NCI-H1092 (cell line): ENCODE results near the gene ZBED5.
"Not testable (repeated sequence)": the region's sequence is repeated elsewhere in the genome, so short reads cannot be mapped to it uniquely, and the experiment has no call there.

ENCODE experiments used
- DNase-seq: peaks from one replicate; lab custom pipeline; 2025; lab: John Stamatoyannopoulos, UW

Gene ZBED5

DNA sequence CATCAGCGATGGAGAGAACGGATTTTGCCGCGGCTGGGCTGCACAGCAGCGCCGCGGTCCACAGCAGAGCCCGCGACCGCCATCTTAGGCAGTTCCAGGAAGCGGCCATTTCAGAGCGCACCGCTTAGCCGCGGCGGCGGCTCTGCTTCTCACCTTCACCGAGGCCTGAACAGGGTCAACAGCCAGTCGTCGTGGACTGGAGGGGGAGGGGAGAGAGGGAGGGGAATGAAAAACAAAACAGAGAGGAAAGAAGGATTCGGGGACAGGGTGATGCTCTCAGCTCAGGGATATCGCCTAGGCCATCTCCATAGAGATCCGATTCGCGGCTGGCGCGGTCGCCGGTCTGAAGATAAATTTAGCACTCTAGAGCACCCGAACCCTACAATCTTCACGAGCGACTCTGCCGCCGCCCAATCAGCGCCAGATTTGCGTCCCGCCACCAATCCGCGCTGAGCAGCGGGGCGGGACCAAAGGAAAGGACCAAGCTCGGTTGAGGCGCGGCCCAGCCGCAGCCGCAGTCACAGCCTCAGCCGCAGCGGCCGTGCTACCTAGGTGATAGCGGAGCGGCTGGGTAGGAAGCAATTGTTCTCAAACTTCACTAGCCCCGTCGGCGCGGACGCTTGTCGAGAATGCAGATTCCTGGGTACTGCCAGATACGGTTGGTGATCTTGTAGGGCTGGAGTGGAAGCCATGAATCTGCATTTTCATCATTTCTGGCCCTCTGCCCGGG is at the start of gene ZBED5:
TSS of gene ZBED5 (minus strand) at position 345 of the 730 bp plus-strand sequence. CDS start 3,108 bp downstream, outside the sequence.
- peak; percentile 98 for DNase-seq

DNA sequence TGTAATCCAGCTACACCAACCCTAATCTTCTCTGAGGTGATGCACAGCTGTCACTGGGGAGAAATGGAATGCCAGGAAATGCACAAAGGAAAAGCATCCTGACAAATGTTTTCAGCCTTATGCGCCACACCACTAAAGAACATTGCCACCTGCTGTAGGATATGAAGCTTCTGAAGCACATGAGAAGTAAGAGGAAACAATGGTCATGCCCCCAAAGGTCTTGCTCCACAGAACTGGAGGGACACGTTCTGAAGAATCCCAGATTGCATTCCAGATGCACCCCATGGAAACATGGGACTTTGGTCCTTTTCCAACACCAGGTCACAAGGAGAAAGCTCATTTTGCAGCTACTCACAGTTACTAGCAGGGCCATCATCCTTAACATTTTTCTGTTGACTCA is 48.7 kb upstream of the ZBED5 start:
- no peak for DNase-seq

- no peak for DNase-seq
Observed at GRCh38 chr11:10902301-10903063, 44.6 kb upstream of the ZBED5 start.

DNA sequence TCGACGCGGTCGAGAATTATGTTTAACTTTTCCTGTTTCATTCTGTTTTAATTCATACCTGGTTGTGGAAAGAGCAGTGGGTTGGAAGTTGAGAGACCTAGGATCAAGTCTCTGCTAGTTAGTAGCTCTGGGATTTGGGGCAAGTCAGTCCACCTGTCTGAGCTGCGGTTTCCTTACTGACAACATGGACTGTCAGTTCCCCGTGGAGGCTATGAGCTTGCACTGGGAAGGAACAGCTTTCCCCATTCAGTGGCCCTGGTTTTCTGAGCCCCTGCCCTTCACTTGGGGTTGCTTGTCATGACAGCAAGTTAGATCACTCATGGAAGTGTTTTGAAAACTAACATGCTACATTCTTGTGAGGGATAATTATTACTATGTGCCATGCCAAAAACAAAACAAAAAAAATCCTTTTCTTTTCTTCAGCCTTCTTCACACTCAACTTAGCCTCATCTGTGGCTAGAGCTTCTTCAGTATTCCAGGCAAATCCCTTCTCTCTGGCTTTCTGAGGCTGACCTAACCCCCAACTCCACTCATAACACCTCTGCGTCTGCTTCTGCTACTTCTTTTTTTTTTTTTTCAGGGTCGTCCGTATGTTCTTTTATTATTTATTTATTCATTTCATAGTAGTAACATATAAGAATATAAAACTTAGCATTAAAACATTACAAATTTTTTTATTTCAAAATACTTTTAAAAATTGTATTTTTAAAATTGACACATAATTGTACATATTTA is 43.0 kb upstream of the ZBED5 start:
- no peak for DNase-seq

- no peak for DNase-seq
Observed at GRCh38 chr11:10899121-10899830, 41.4 kb upstream of the ZBED5 start.

DNA sequence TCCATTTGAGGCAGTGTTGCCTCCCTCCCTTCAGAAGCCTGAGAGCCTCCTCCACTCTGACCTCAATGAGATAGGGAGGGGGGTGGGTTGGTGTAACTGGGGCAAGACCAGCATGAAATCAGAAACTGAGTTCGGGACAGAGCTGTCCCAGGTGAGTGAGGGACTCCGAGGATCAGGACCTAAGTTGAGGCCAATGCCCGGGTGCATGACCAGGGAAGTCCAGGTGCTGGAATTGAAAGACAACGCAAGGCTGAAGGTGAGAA is 40.8 kb upstream of the ZBED5 start:
- DNase-seq: no peak

GRCh38 chr11:10898003-10898762 is 40.3 kb upstream of the ZBED5 start:
- DNase-seq: no peak

DNA sequence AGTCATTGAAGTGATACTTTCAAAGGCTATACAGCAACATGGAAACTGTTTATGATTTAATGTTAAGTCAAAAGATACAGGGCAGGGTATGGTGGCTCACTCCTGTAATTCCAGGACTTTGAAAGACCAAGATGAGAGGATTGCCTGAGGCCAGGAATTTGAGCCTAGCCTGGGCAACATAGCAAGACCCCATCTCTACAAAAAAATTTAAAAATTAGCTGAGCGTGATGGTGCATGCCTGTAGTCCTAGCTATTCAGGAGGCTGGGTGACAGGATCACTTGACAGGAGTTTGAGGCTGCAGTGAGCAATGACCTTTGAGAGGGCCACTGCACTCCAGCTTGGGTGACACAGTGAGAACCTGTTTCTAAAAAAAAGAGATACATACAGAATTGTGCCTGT is 39.3 kb upstream of the ZBED5 start:
- no peak for DNase-seq

- no peak for DNase-seq
Observed at GRCh38 chr11:10896493-10896892, 38.6 kb upstream of the ZBED5 start.

DNA sequence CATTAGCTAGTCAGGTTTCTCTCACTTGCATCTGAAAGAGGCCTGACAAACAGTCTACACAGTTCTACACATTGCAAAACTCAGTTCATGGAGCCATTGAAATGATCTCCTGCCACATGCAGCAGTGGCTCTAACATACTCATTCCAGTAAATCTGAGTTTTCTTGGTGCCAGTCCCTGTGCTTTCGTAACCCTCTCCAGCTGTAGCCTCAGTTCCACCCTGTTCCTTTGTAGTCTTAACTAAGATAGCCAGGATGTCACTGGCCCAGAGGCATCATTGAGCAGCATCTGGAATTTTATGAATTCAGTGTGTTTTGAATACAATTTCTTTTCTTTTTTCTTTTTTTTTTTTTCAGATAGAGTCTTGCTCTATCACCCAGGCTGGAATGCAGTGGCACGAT is 37.4 kb upstream of the ZBED5 start:
- no peak for DNase-seq

DNA sequence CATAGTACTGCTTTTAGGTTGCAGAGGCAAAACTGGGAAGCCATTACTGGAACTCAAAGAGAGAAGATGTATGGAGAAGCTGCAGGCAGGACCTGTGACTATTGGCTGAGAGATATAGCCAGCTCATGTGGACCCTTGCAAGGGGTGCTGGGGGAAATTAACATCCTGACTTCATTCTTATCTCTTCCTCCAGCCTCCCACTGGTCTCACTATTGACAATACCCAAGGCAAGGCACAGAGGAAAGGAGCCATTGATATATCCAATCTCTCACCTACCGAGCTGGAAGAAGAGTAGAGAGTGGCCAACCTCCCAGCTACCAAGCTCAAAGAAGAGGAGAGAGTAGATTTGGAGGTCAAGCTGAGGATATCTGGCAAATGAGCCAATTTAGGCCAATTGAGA is 36.8 kb upstream of the ZBED5 start:
- no peak for DNase-seq

DNA sequence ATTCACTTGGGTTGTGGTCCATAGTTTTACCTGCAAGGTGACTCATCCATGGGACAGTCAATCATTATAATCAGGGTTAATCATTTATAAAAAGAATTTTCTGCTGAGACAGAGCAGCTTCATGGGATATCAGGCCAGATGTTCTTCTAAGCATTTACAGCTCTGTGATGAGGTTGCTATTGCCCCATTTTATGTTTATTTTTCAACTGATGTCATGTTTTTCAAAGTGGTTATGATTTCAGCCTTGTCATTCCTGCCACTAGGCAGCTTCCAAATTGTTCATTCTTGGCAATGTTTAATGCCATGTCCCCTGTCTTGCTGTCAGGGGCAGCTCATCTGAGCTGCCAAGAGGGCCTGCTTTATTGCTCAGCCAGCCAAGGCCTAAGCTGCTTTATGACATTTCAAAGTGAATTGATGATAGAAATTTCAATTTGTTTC is 35.9 kb upstream of the ZBED5 start:
- DNase-seq: no peak

DNA sequence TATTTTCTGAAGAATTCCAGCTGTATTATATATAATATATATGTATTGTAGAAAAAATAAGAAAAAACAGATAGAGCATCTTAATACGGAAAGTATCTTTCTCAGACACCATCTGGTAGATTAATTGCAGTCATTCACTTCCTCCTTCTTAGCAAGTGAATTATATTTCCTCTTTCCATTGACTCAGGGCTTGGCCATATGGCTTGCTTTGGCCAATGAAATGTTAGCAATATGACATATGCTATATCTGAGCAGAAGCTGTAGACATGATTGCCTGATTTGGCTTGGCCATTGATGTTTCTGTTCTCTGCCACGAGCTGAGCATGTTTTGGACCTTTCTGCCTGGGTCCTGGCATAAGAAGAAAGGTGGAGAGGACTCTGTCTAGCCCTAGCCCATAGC is 34.4 kb upstream of the ZBED5 start:
- DNase-seq: no peak

DNA sequence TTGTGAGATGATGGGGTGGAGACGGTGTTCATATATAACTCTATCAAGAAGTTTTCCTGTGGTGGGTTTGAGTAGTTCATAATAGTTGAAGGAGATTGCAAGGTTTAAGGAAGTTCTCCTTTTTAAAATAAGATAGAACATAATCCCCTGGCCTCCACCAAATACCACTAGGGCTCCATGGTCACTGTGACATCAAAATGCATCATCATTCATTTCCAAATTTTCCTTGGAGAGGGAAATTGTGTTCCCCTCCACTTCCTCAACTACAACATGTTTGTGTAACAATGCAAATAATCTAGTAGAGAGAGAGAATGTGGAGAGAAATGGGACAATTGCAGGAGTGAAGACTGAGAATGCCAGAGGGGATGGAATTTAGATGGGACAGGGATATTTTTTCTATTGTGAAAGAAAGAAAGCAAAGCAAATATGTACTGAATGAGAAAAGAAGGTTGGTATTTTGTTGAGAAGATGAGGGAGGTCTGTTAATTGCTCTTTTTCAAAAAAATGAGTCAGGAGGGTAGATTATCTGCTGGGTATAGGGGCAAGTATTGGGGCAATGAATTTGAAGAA is 33.4 kb upstream of the ZBED5 start:
- DNase-seq: no peak

- not testable (repeated sequence) for DNase-seq
Observed at GRCh38 chr11:10890083-10890482, 32.2 kb upstream of the ZBED5 start.

DNA sequence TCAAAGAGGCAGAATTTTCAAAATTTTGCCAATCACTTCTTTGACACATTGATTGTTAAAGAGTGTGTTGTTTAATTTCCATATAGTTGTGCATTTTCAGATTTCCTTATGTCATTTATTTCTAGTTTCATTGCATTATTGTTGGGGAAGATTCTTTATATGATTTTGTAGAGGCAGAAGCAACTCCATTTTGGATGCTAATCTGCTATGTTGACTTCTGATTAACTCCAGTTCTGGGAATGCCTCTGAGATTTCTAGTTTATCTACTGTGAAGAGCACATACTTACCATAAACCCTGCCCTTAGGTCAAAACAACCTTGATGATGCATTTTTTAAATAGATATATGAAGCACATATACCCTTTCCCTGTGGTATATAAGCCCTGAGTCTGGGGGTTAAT is 29.5 kb upstream of the ZBED5 start:
- no peak for DNase-seq

- no peak for DNase-seq
Observed at GRCh38 chr11:10886652-10887250, 28.9 kb upstream of the ZBED5 start.

DNA sequence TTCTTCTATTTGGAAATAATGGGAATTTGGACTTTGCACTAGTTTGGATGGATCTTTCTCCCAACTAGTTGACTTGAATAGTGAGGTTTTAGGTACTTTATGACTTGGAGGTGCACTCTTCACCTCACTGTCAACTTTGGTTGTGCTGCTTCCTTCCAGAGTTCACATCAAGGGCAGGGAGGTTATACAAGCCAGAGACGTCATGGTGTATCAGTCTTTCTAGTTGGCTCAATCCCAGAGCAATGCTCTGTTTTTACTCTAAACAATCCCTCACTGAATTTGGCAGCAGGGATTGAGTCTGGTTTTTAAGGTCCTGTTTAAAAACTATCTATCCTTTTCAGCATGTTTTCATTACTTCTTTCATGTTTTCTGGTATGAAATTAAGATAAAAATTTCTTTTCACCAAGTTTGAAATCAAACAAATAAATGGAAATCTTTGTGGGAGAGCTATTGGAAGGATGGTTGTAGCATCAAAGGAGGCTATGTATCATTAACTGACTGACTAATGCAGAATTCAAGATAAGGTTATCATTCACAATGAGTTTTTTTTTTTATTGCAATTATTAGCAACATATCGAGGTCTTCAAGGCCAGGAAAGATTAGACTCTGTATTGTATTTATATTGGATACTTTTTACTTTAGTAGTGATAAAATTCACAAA is 28.0 kb upstream of the ZBED5 start:
- no peak for DNase-seq

DNA sequence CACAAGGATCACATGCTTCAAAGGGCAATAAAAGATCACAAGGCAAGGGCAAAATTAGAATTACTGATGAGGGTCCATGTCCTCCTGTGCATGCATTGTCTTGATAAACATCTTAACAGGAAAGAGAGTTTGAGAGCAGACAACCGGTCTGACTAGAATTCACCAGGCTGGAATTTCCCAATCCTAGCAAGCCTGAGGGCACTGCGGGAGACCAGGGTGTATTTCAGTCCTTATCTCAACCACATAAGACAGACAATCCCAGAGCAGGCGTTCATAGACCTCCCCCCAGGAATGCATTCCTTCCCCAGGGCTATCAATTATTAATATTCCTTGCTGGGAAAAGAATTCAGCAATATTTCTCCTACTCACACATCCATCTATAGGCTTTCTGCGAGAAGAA is 26.4 kb upstream of the ZBED5 start:
- DNase-seq: not testable (repeated sequence)

DNA sequence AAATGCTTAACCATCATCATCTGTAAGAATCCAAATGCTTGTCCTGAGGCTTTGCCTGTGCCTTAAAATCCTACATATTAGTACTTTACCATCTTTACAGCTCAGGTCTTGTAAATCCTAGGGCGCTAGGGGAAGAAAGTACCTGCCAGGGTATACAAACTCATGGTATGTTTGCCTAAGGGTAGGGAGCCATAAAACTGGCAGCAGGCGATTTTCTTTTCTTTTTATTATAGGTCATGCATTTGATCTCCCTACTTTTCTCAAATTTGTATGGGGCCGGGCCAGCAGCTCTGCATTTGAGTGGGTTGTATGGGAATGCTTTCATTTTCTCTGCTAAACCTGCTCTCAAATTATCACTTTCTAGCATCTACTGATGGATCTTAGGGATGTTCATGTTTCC is 24.0 kb upstream of the ZBED5 start:
- DNase-seq: no peak
